HG03103 (cell line): Measurements from ENCODE around the gene OPCML.

ENCODE experiments used
- ATAC-seq: cut with Tn5 transposase; IDR thresholded peaks from one replicate; pipeline ENCODE4 v1.9.1; 2021; ENCODE audit warnings: low read depth; ENCODE audit not compliant: unreplicated experiment

OPCML gene

DNA sequence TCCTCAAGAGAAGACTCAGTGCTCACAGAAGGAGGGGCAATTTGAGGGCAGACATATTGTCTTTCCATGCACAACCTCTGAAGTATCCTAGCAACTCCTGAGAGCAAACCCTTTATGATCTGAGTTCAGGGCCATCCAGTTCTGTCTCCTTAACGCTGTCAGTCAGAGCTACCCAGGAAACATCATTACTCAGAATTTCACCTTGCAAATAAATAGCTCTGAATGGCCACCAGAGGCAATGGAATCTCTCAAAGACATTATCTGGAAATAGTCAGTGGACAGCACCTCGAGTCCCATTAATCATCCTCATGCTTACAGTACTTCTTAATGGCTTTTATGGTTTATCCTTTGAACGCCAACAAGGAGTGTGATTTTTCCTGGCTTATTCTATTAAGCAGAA lies 656.1 kb downstream of the OPCML start:
- ATAC-seq, result no peak

DNA sequence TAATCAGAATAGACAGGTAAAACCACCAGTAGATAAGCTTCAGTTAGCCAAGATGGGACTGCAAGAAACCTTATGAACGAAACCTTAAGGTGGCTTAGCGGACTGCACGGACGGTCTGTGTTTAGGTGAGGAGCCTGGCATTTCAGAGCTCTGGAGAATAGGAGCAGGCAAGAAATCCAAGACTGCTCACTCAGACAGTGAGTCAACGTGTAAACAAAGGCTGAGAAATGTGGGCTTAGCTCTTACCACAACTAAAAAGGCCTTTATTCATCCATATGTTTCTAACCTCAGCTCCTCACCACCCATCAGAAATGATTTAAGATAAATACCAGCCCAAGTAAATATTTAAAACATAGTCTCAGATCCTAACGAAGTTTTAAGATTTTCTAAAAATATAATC lies 657.7 kb downstream of the OPCML start:
- ATAC-seq, result no peak

DNA sequence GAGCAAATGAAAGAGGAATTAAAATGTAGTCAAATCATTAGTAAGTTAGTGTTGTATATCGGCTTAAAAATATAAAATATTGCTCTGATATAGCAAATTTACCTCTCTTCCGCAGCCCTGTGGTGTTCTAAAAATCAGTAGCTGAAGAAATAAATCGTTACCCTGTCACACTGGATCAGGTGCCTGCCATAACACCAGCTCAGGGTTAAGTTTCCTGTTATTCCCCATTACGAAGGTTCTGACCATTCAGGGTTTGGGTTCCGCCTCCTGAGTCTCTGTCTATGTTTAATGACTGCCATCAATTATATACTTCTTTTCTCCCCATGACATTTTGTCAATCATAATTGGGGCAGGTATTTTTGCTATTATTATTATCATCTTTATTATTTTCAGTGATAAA lies 658.5 kb downstream of the OPCML start:
- no peak for ATAC-seq

DNA sequence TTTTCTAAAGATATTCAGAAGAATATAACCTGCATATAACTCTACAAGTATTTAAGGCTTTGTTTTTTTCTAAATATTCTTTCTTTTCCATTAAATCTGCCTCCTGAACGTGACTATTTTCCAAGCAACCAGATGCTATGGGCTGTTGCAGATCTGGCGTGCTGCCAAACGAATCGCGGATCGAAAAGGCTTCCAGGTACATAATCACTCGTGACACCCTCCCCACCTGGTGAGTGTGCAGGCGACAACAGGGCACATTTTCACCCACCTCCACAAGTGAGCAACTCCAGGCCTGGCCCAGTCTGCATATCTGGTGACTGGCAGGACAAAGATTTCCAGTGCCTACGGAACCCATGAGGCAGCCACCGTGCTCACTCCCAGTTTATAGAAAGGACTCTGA lies 660.1 kb downstream of the OPCML start:
- no peak for ATAC-seq

DNA sequence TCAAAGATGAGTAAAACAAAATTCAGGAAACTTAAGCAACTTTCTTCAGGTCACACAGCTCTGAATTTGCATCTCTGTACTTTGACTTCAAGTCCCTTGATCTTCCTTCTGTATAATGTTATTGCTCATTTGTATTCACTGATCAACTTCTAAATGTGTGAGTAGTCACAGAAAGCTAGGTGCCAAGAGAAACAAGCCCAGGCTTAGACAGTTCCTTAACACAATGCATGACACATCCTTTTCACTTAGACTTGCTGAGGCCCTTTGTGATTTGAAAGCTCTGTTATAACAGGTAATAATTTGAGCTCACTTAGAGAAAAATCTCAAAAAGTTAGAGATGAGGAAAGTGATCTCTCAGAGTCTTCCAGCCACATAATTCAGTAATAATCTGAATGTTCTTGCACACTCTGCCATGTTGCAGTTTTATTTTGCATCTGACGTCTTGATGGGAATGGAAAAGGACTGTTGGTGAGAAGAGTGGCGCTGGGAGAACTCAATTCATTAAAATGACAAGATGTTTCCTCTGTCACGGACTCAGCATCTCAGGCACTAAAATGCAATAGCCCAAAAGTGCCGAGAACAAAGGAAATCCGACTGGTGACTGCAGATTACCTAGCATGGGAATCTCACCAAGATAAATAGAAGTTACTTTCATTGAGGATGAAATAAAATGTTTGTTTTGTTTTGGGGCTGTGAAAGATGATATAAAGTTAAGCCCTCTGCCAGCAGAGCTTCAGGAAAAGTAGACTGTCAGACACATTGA lies 665.3 kb downstream of the OPCML start:
- ATAC-seq, result no peak

DNA sequence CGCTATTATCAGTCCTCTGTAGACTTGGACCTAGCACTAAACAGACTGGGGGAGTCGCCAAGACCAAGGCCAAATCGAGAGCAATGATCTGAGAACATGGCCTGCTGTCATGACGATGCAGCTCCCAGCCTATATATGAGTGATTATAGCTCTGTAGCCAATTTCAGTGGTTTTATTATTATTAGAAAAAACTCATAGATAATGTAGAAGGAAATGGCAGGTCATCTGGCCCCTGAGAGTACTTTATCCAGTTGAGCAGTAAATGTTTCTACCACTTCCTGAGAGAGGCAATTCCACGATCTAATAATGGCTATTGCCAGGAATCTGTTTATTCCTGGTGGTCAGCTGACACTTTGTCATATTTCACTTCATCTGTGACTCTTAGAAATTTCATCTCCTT lies 666.7 kb downstream of the OPCML start:
- no peak for ATAC-seq

DNA sequence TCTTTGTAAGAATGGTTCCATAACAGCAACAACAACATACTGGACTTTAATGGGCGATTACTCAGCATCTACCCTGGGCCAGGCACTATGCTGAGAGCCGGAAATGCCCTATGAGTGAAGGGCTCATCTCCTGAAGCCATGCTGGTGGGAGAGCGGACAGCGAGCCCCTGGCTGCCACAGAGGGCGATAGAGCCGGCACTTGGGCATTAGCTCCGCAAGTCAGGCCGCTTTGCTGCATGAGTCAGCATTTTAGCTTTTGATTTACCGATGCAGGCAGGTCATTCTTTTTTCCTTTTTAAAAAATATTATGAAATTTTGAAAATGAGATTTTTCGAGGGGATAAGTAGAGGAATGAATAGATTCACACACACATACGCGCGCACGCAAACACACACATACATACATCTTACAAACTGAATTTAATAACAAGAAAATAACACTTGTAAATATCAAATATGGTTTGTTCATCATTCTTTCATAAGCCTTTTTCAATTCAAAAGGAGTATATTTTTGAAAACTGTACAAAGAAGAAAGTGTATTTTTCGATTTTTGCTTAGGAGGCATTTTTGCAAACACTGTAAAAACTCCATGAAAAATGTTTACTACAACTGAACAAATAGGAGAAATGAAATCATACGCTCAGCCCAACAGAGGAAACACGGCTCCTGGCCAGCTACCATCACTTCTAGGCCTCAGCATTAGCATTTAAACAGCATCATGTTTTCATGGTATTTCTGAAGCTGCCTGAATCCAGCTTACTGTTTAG lies 667.3 kb downstream of the OPCML start:
- ATAC-seq, result no peak

DNA sequence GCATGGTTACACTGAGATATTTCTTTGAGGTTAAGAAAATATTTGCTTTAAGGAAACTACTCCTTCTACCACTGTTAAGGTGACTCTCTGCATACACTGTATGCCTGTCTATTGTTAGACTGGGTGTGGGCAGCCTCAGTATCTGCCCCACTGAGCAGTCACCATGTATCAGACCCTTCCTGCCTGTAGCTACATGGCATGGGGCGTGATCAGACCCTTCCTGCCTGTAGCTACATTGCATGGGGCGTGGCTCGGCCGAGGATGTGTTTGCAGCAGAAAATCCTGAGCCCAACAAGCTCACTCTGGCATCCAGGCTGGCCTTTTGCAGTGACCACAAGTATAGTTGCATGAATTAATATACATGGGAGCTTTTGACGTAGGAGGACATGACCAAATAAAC lies 669.4 kb downstream of the OPCML start:
- no peak for ATAC-seq

DNA sequence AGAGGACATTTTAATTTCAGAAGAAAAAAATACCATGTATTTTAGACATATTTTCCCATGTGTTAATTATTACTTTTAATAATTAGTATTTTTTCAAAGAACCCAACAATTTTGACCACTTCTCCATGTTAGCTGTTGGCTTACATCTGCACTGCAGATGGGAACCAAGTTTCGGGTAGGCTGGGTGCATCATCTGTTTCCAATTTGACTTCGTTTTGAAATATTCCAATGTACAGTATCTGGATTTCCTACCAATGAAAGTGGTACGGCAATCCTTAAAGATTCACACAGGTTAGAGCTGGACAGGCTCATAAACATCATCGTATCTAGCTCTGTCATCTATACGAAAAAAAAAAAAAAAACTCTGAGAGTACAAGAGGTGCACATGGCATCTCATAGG lies 670.2 kb downstream of the OPCML start:
- no peak for ATAC-seq

DNA sequence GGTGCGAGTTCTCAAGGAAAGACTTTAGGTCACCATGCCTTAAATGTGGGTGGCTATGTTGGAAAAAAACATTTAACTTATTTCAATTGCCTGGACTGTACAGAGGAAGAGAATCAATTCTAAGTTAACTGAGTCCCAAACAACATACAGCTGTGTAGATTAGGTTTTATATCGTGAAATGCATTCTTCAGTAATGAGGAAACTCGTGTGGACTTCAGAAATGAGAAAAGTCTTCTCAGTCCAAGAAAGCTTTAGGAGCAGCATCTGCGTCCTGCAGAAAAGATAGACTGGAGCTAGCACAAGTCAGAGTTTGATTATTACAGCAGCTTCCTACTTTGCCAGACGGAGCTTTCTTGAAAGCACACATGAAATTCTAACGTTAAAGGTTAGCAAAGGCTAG lies 673.0 kb downstream of the OPCML start:
- no peak for ATAC-seq

DNA sequence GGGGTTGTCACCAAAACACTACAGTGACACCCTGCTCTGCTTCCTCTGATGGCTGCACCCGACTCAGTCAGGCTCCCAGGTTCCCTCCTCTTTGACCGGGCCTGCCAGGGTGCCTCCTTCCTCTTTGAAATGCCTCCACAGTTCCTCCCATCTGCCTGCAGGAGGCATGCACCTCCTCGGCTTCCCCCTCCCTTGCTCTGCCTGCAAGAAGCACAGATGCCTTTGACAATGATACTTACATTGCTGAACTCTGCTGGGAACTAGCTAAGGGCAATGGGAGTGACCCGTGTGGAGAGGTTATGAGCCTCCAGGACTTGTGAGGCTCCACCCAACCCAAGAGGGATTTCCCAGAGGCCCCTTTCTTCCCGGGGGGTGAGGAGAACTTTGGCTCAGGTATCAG lies 674.1 kb downstream of the OPCML start:
- no peak for ATAC-seq

DNA sequence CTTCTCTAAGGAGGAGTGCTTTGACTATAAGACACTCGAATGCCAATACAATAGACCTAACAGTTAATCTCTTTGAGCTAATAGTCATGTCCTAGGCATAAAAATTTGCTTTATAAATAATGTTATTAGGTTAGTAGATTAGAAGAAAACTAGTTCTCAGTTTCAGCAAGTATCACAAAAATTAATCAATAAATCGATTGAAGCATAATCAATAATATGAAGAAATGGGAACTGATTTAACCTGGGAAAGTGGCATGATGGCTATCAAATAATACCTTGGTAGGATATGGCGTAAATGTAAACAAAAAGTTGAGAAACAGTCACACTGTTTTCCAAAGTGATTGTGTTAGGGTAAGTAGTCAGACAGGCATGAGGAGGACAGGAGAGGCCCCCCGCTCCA lies 676.3 kb downstream of the OPCML start:
- no peak for ATAC-seq

DNA sequence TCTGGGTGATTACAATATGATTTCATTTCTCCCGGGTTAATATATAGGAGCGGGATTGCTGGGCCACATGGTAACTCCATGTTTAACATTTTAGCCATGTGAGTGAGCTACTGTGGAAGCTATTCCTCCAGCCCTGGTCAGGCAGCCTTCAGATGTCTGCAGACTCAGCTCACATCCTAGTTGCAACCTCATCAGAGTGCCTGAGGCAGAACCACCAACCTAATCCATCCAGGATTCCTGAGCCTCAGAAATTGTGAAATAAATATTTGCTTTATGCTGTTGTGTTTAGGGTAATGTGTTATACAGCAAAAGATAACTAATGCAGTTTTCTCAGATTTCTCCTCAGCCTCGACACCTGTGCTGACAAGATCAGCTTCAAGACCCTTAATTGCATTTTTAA lies 676.8 kb downstream of the OPCML start:
- ATAC-seq, result no peak

DNA sequence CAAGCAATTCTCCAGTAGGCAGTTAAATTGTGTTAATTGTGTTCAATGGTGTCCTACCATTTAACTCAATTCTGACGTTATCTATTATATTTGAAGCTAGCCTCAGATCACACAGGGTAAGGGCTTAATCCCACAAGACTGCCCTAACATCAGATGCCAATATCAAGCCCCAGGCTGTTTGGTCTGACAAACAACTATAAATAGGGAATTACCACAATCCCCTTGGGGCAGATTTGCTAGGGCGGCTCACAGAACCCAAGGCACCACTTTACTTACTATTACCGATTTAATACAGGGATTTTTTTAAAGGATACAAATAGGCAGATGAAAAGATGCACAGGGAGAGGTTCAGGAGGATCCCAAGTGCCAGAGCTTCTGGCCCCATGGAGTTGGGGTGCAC lies 678.4 kb downstream of the OPCML start:
- no peak for ATAC-seq

DNA sequence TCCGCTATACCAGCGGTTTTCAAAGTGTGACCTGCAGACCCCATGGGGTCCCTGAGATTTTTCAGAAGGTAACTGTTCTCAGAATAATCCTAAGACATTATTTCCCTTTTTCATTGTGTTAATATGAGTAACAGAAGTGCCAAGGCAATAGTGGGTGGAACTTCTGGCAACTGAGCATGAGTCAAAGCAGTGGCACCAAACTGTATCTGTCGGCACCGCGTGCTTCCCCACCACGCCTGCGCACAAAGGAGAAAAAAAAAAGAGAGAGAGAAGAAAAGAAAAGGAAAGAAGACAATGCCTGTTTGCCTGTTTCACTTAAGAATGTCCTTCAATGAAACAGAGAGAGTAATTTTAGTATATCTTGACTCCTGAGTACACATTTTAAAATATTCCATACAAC lies 679.9 kb downstream of the OPCML start:
- ATAC-seq, result no peak

DNA sequence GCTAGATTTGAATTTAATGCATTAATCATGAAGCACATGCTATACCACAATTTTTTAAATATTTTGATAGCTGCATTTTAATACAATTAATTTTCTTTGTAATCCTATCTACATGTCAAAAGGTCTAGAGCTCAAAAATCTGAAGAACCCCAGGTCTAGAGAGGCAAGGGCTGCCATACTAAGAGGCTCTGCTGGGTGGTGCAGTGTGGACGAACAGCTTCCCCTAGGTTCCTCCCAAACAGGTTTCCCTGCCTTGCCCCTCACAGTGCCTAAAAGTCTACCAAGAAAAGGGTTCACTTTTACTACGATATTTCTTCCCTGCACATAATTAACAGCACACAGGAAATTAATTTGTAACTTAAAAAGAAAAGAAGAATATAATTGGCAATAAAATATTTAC lies 681.1 kb downstream of the OPCML start:
- ATAC-seq, result no peak

DNA sequence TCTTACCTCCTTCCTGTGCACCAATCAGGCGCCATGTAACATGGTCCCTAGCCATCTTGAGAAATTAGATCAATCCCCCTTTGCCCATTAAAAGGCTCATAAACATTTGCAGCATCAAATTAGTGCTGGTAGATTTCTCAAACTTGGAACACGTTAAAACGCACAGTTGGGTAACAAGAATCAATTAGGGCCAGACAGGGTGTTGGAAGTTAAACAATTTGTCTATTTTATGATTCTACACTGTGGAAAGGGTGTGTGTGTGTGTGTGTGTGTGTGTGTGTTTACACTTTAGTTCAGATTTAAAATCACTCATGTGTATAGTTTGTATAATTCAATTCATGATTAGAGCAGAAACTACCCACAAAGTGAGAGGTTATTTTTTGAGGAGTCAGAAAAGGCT lies 682.0 kb downstream of the OPCML start:
- ATAC-seq, result no peak

DNA sequence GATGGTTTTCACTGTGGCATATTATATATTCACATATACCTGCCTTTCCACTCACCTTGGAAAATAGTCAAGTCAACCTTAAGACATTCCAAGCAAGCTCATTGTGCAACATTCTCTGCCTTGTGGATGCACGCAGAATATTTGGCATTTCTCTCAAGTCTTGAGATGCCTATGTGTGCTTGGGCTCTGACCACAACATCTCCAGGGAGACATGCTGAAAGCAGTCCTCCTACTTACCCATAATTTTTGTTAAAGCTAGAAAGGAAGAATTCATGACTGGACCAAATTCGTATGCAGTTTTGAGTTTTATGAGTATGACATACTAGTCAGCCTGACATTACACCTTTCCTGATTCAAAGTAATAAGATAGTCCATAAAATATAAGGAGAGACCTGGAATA lies 684.0 kb downstream of the OPCML start:
- ATAC-seq, result no peak

DNA sequence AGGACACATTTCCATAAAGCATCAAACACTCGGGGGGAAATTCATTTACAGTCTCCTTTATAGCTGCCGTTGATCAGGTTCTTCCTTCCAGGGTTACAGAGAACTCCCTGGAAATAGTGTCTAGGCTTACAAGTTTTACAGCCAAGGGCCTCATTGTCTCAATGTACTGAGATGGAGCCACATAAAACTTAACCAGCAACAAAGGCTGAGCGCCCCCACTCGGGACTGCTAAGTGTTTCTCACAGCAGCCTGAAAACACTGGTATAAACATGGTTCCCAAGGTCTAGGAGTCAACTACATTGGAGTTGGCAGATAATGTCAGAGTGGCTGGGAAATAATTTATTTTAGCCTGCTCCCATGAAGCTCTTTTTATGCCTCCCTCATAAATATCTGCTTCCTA lies 686.2 kb downstream of the OPCML start:
- ATAC-seq, result no peak

DNA sequence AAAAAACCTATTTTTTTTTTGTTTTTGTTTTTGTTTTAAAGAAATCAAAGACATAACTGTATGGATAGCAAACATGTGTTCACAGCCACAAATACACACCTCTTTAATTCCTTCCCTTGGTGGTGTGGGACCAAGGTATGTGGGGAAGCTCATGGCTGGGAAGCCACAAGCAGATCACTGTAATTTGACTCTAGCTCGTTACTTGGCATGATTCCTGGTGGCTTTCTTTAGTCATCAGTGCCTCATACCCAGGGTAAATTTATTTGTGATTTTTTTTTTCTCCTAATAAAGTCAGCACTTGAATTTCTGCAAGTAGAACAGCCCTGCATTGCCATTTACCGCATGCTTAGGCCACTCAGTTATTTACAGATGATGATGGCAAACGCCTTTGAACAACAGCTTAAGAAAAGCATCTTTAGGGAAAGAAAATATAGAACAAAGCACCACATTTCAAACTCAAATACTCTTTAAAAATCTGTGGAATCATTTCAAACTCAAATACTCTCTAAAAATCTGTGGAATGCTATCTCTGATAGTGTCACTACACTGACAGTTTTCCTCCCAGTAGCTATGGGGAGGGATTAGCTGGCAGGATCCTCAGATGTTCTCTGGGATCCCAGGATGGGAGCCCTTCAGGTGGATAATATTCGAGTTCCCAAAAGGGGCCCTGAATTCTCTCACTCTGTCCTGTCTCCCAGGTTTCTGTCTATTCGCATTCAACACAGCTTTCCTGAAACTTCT lies 687.2 kb downstream of the OPCML start:
- no peak for ATAC-seq

DNA sequence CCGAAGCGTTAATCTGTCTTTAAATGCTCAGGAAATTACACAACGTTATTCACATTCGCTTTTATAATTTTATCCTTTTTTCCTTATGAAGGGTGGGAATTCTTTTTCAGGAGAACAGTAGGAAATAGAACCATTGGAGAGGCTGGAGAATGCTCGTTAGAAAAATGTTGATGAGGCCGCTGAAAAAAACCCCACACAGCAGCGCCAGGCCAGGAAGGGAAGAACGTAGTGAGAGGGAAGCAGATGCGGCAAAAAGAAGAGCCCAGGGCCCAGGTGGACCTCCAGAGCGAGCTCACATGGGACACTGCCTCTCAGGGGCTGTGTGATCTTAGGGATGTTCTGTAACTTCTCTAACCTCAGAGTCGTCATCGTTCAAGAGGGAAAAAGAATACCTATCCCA lies 691.6 kb downstream of the OPCML start:
- no peak for ATAC-seq

DNA sequence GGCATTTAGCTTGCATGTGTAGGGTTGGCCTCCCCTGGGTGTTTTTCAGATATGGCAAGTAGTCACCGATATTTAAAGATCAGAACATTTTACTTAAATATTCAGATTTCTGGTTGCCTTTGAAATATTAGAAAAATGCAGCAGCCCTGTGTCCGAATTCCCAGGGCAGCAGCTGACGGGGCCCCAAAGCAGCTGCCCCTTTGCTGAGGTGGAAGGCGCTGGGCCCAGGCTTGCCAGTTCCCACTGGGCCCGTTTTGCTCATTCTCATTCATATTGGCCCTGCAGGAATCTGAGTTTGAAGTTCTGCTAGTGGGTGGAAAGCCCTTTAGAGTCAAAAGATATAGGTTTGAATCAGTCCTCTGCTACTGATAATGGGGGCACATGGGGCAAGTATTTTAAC lies 692.1 kb downstream of the OPCML start:
- no peak for ATAC-seq
